Endothelial cell (in vitro differentiated cells): ENCODE results near the gene SOCS7. TPM values are rescaled to one million over a fixed set of nuclear protein-coding genes. Genes with fewer than 3 reads are reported as not detected.

Experiments used
- DNase-seq: peaks from one replicate; pipeline ENCODE4 v3.0.0; 2021; ENCODE audit warnings: low spot score
- H3K27ac Mint-ChIP-seq: one replicate; pipeline ENCODE4 v1.8.0; 2021; ENCODE audit warnings: mixed read lengths, inconsistent platforms; ENCODE audit not compliant: unreplicated experiment
- H3K27me3 Mint-ChIP-seq: one replicate; pipeline ENCODE4 v1.8.0; 2021; ENCODE audit warnings: mild to moderate bottlenecking, moderate library complexity, mixed read lengths, inconsistent platforms; ENCODE audit not compliant: unreplicated experiment
- H3K36me3 Mint-ChIP-seq: one replicate; pipeline ENCODE4 v1.8.0; 2021; ENCODE audit warnings: mild to moderate bottlenecking, low read depth, mixed read lengths, inconsistent platforms; ENCODE audit not compliant: unreplicated experiment
- H3K4me1 Mint-ChIP-seq: one replicate; pipeline ENCODE4 v1.8.0; 2021; ENCODE audit warnings: mild to moderate bottlenecking, mixed read lengths, inconsistent platforms; ENCODE audit not compliant: unreplicated experiment
- H3K4me3 Mint-ChIP-seq: one replicate; pipeline ENCODE4 v1.8.0; 2021; ENCODE audit warnings: mild to moderate bottlenecking, mixed read lengths, inconsistent platforms; ENCODE audit not compliant: unreplicated experiment
- H3K9me3 Mint-ChIP-seq: one replicate; pipeline ENCODE4 v1.8.0; 2021; ENCODE audit warnings: mixed read lengths, inconsistent platforms; ENCODE audit not compliant: unreplicated experiment
- total RNA-seq: library from RNA; stranded (reverse); fragmentation: NEBNext Ultra II Directional; extraction: Animal tissue kit (Norgen Biotek cat#: 25700); gene quantifications from one replicate; pipeline ENCODE4 v1.2.1, GENCODE V29; 2021; ENCODE audit not compliant: unreplicated experiment
- TF ChIP-seq, protein P1 (sequence below): fragments of 200-600 bp; sonication (generic); IDR thresholded peaks from one replicate; pipeline ENCODE4 v1.5.0; 2021; ENCODE audit warnings: antibody characterized with exemption; ENCODE audit not compliant: unreplicated experiment

Gene SOCS7
- total RNA-seq, 1 donor from 2014 or later: 13.8 TPM

DNA sequence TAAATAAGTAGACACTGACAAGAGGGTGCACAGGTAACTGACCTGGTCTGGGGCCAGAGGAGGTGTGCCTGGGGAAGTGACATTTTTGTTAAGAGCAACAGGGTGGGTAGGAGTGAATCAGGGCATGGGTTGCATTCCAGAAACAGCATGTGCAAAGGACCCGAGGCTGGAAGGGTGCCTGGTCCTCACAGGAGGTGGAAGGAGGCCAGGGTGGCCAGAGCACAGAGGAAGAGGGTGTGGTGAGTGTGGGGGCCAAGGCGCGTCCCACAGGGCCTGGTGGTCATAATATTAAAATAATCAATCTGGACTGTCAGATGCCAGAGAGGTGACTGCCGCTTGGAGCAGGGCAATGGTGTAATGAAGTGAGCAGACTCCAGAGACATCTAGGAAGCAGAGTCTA lies 90.9 kb downstream of the SOCS7 start:
- Mint-ChIP-seq H3K9me3 (no peaks in the 10 kb centered on the region), H3K4me1 (peaks cover 5% of the 10 kb centered on the region), H3K27me3 (peaks cover 4% of the 10 kb centered on the region), H3K27ac (no peak overlapping the region), H3K4me3 (no peak overlapping the region), H3K36me3 (peaks cover 14% of the 10 kb centered on the region)
- no peak for DNase-seq
- TF ChIP-seq, protein P1, sequence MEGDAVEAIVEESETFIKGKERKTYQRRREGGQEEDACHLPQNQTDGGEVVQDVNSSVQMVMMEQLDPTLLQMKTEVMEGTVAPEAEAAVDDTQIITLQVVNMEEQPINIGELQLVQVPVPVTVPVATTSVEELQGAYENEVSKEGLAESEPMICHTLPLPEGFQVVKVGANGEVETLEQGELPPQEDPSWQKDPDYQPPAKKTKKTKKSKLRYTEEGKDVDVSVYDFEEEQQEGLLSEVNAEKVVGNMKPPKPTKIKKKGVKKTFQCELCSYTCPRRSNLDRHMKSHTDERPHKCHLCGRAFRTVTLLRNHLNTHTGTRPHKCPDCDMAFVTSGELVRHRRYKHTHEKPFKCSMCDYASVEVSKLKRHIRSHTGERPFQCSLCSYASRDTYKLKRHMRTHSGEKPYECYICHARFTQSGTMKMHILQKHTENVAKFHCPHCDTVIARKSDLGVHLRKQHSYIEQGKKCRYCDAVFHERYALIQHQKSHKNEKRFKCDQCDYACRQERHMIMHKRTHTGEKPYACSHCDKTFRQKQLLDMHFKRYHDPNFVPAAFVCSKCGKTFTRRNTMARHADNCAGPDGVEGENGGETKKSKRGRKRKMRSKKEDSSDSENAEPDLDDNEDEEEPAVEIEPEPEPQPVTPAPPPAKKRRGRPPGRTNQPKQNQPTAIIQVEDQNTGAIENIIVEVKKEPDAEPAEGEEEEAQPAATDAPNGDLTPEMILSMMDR: no peak

DNA sequence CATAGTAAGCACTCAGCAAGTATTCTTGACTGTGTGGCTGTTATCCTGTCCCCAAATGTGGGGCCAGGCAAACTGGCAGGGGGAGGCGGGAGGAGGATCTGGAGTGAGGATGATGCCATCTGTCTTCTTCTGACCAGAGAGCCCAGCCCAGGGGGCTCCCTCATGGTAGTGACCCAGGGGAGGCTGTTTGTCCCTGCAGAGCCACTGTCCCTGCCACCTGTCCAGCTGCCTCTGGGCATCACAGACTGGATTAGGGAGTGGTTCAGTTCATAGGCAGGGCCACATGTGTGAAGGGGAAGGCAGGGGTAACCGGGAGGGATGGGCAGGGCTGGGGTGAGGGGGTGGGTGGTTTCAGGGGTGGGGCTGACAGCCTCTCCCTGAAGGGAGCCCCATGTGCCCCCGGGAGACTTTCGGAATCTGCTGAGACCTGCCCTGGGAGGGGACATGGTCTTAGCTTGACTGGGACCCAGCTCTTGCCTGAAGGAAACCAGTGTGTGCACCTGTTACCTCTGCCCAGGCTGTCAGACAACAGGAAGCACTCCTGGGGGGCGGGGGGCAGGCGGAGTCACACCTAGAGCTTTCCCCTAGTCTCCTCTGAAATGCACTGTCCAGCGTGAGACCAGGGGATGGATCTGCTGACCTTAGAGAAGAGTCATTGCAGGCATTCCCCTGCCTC lies 91.8 kb downstream of the SOCS7 start:
- TF ChIP-seq, protein P1: no peak
- Mint-ChIP-seq H3K36me3 (peaks cover 10% of the 10 kb centered on the region), H3K9me3 (no peaks in the 10 kb centered on the region), H3K4me1 (peaks cover 10% of the 10 kb centered on the region), H3K27ac (no peak overlapping the region), H3K4me3 (no peak overlapping the region), H3K27me3 (peaks cover 1% of the 10 kb centered on the region)
- no peak for DNase-seq

DNA sequence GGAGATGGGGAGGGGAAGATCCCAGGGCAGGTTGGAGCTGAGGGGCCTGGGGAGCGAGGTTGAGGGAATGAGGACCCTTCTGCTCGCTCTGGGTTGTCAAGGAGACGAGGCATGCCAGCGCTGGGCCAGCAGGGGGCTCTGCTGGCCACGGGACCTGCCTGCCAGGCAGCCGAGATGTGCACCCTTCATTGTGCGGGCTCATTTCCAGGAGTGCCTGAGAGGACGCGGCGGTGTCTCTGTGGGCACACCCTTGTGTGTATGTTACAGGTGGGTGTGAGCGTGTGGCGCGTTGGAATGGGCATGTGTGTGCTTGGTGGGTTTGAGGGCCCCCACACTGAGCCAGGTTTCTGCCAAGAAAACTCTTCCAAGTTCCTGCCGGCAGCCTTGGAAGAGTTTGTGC lies 92.5 kb downstream of the SOCS7 start:
- H3K4me3 Mint-ChIP-seq: no peak overlapping the region
- no peak overlapping the region for H3K27ac Mint-ChIP-seq
- H3K27me3 Mint-ChIP-seq: peaks cover 1% of the 10 kb centered on the region
- TF ChIP-seq, protein P1: peak; percentile 79
- H3K4me1 Mint-ChIP-seq: peaks cover 11% of the 10 kb centered on the region
- peaks cover 8% of the 10 kb centered on the region for H3K36me3 Mint-ChIP-seq
- H3K9me3 Mint-ChIP-seq: no peaks in the 10 kb centered on the region
- DNase-seq: peak; percentile 78

DNA sequence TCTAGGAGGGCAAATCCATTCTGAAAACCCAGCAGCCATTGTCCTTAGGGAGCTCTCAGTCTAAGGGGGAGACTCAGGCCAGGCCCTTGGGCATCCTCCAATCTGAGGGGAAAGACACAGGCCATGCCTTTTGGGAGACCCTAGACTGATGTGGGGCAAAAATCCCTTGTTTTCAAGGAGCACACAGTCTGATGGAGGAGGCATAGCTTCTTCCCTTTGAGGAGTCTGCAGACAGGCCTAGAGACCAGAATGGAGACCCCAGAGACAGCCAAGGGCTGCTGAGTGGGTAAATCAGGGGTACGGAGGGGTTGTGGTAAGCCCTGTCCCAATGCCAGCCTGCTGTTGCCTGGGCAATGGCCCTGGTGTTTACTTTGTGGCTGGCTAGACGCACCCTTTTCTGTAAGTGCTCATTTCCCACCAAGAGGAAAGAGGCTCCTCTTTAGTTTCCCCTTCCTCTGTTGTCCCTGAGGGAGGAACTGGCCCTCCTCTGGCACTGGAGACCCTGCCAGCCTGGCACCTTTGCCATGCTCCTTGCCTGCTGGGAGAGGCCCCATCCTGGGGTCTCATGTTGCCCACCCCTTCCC lies 96.0 kb downstream of the SOCS7 start:
- Mint-ChIP-seq H3K9me3 (no peaks in the 10 kb centered on the region), H3K4me3 (no peak overlapping the region), H3K27me3 (peaks cover 7% of the 10 kb centered on the region), H3K27ac (peak overlapping the region; percentile 30), H3K4me1 (peaks cover 37% of the 10 kb centered on the region), H3K36me3 (peaks cover 7% of the 10 kb centered on the region)
- TF ChIP-seq, protein P1: no peak
- DNase-seq: no peak

DNA sequence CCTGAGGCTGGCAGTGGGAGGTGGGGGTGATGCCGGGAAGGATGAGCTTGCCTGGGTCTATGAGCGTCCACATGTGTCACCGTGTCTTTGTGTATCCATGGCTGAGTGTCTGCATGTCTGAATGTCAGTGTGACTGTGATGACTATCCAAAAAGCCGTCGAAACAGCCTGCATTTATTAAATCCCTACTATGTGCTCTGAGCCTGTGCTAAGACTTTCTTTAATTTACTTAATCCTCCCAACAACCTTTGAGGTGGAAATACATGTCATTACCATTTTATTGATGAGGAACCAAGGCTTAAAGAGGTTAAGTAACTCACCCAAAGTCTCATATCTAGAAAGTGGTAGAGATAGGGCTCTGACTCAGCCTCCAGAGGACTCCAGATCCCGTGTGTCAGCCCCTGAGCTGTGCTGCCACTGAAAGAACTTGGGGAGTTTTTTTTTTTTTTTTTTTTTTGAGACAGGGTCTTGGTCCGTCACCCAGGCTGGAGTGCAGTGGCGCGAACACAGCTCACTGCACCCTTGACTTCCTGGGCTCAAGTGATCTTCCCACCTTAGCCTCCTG lies 96.6 kb downstream of the SOCS7 start:
- peaks cover 9% of the 10 kb centered on the region for H3K36me3 Mint-ChIP-seq
- H3K4me1 Mint-ChIP-seq: peaks cover 44% of the 10 kb centered on the region
- no peaks in the 10 kb centered on the region for H3K9me3 Mint-ChIP-seq
- no peak for DNase-seq
- H3K4me3 Mint-ChIP-seq: no peak overlapping the region
- no peak overlapping the region for H3K27ac Mint-ChIP-seq
- TF ChIP-seq, protein P1: no peak
- peaks cover 13% of the 10 kb centered on the region for H3K27me3 Mint-ChIP-seq
